Measurements from ENCODE around the gene MFRP.

The MFRP gene

GRCh38 chr11:119376197-119376847, 29.8 kb upstream of the MFRP start:
- H3K27ac ChIP-seq, result no peak overlapping the region
- no peak for TF ChIP-seq CTCF (conservative IDR thresholded peaks at IDR 0.05)
- TF ChIP-seq ZFX (IDR thresholded peaks at IDR 0.05), result no peak

GRCh38 chr11:119375337-119376196, 29.1 kb upstream of the MFRP start:
- H3K27ac ChIP-seq, result no peak overlapping the region
- TF ChIP-seq ZFX (IDR thresholded peaks at IDR 0.05), result no peak
- TF ChIP-seq CTCF (conservative IDR thresholded peaks at IDR 0.05), result no peak

GRCh38 chr11:119374632-119375336, 28.3 kb upstream of the MFRP start:
- TF ChIP-seq ZFX (IDR thresholded peaks at IDR 0.05) (no peak), CTCF (conservative IDR thresholded peaks at IDR 0.05) (no peak)
- no peak overlapping the region for H3K27ac ChIP-seq

GRCh38 chr11:119373921-119374631, 27.6 kb upstream of the MFRP start:
- H3K27ac ChIP-seq, result no peak overlapping the region
- no peak for TF ChIP-seq ZFX (IDR thresholded peaks at IDR 0.05)
- peak; percentile 92 for TF ChIP-seq CTCF (conservative IDR thresholded peaks at IDR 0.05)

- no peak overlapping the region for H3K27ac ChIP-seq
- TF ChIP-seq CTCF (conservative IDR thresholded peaks at IDR 0.05), result no peak
- TF ChIP-seq ZFX (IDR thresholded peaks at IDR 0.05), result no peak
Observed at GRCh38 chr11:119373059-119373920, 26.8 kb upstream of the MFRP start.

- no peak overlapping the region for H3K27ac ChIP-seq
- TF ChIP-seq ZFX (IDR thresholded peaks at IDR 0.05) (no peak), CTCF (conservative IDR thresholded peaks at IDR 0.05) (no peak)
Observed at GRCh38 chr11:119372260-119373058, 26.0 kb upstream of the MFRP start.
